ENCODE data around the gene GLI3. TPM values are rescaled to one million over a fixed set of nuclear protein-coding genes. Genes with fewer than 3 reads are reported as not detected.

The GLI3 gene
- total RNA-seq, 1 experiment from 2014 or later = not detected

- H3K4me1 ChIP-seq (replicated peaks; ENCODE audit: insufficient read depth) = no peaks in the 10 kb centered on the region
- peaks cover 71% of the 10 kb centered on the region for H3K27me3 ChIP-seq (ENCODE audit: insufficient read depth, low read depth)
- no peaks in the 10 kb centered on the region for H3K79me2 ChIP-seq (ENCODE audit: low read depth)
- DNase-seq = no peak
- H2AFZ ChIP-seq = no peak overlapping the region
- TF ChIP-seq EZH2 (IDR thresholded peaks at IDR 0.05; ENCODE audit: low read depth) = no peak
- TF ChIP-seq CTCF (conservative IDR thresholded peaks at IDR 0.05) = no peak
- H3K9me2 ChIP-seq (ENCODE audit: insufficient read depth) = no peaks in the 10 kb centered on the region
- no peak overlapping the region for H3K4me2 ChIP-seq
- no peaks in the 10 kb centered on the region for H3K36me3 ChIP-seq (ENCODE audit: low read depth)
- H3K9me3 ChIP-seq (ENCODE audit: insufficient read depth, low read depth) = no peaks in the 10 kb centered on the region
- intact Hi-C loops (cut with micrococcal nuclease; ENCODE audit: unreplicated experiment) = no loop called here
- ChIA-PET CTCF (no interaction called here), POLR2A (ENCODE audit: unreplicated experiment) (no interaction called here)
- no TSS peak for BruUV-seq (replicated peaks)
- H4K20me1 ChIP-seq (ENCODE audit: insufficient read depth) = no peaks in the 10 kb centered on the region
- no peaks in the 10 kb centered on the region for H3F3A ChIP-seq (ENCODE audit: insufficient read depth, low read depth)
- no peak overlapping the region for H3K4me3 ChIP-seq
- H3K27ac ChIP-seq = no peak overlapping the region
Measured at GRCh38 chr7:42127232-42127622, 109.8 kb downstream of the GLI3 start.

GRCh38 chr7:42126475-42127231 is 110.4 kb downstream of the GLI3 start:
- H3F3A ChIP-seq (ENCODE audit: insufficient read depth, low read depth) = no peaks in the 10 kb centered on the region
- no peak overlapping the region for H3K4me3 ChIP-seq
- no peak for TF ChIP-seq EZH2 (IDR thresholded peaks at IDR 0.05; ENCODE audit: low read depth)
- no peak for TF ChIP-seq CTCF (conservative IDR thresholded peaks at IDR 0.05)
- no peaks in the 10 kb centered on the region for H3K4me1 ChIP-seq (replicated peaks; ENCODE audit: insufficient read depth)
- no peak overlapping the region for H3K4me2 ChIP-seq
- intact Hi-C loops (cut with micrococcal nuclease; ENCODE audit: unreplicated experiment) = no loop called here
- no peaks in the 10 kb centered on the region for H3K9me3 ChIP-seq (ENCODE audit: insufficient read depth, low read depth)
- no peak overlapping the region for H2AFZ ChIP-seq
- H3K79me2 ChIP-seq (ENCODE audit: low read depth) = no peaks in the 10 kb centered on the region
- DNase-seq = no peak
- ChIA-PET CTCF (no interaction called here), POLR2A (ENCODE audit: unreplicated experiment) (no interaction called here)
- H3K27ac ChIP-seq = no peak overlapping the region
- H4K20me1 ChIP-seq (ENCODE audit: insufficient read depth) = no peaks in the 10 kb centered on the region
- H3K36me3 ChIP-seq (ENCODE audit: low read depth) = no peaks in the 10 kb centered on the region
- H3K27me3 ChIP-seq (ENCODE audit: insufficient read depth, low read depth) = peaks cover 73% of the 10 kb centered on the region
- no peaks in the 10 kb centered on the region for H3K9me2 ChIP-seq (ENCODE audit: insufficient read depth)
- no TSS peak for BruUV-seq (replicated peaks)

GRCh38 chr7:42125321-42125720 is 111.7 kb downstream of the GLI3 start:
- intact Hi-C loops (cut with micrococcal nuclease; ENCODE audit: unreplicated experiment) = no loop called here
- BruUV-seq (replicated peaks) = no TSS peak

More at GRCh38 chr7:42125321-42125720, 111.7 kb downstream of the GLI3 start:
- no peaks in the 10 kb centered on the region for H4K20me1 ChIP-seq (ENCODE audit: insufficient read depth)
- H3K4me3 ChIP-seq = no peak overlapping the region
- no peaks in the 10 kb centered on the region for H3F3A ChIP-seq (ENCODE audit: insufficient read depth, low read depth)
- no peaks in the 10 kb centered on the region for H3K9me2 ChIP-seq (ENCODE audit: insufficient read depth)
- CTCF ChIA-PET = no interaction called here
- no peaks in the 10 kb centered on the region for H3K9me3 ChIP-seq (ENCODE audit: insufficient read depth, low read depth)
- no peaks in the 10 kb centered on the region for H3K36me3 ChIP-seq (ENCODE audit: low read depth)
- H3K4me1 ChIP-seq (replicated peaks; ENCODE audit: insufficient read depth) = no peaks in the 10 kb centered on the region
- no peak overlapping the region for H3K27ac ChIP-seq
- no peak for DNase-seq
- H2AFZ ChIP-seq = no peak overlapping the region
- POLR2A ChIA-PET (ENCODE audit: unreplicated experiment) = no interaction called here
- no peaks in the 10 kb centered on the region for H3K79me2 ChIP-seq (ENCODE audit: low read depth)
- H3K27me3 ChIP-seq (ENCODE audit: insufficient read depth, low read depth) = peaks cover 75% of the 10 kb centered on the region
- no peak for TF ChIP-seq EZH2 (IDR thresholded peaks at IDR 0.05; ENCODE audit: low read depth)
- TF ChIP-seq CTCF (conservative IDR thresholded peaks at IDR 0.05) = no peak
- no peak overlapping the region for H3K4me2 ChIP-seq
